HG03025 (cell line): Measurements from ENCODE around the gene ESRRB.

ENCODE experiments used
- ATAC-seq: cut with Tn5 transposase; IDR thresholded peaks from one replicate; pipeline ENCODE4 v1.9.1; 2021; ENCODE audit warnings: mild to moderate bottlenecking, moderate library complexity; ENCODE audit not compliant: unreplicated experiment, low FRiP score

The ESRRB gene

GRCh38 chr14:76396714-76397187 lies 20.8 kb downstream of the ESRRB start:
- ATAC-seq, result no peak

- ATAC-seq, result no peak
These were observed 29.7 kb downstream of the ESRRB start for GRCh38 chr14:76405627-76406026.

- no peak for ATAC-seq
These were observed 31.7 kb downstream of the ESRRB start for GRCh38 chr14:76407449-76408150.

- no peak for ATAC-seq
These were observed 32.9 kb downstream of the ESRRB start for GRCh38 chr14:76408877-76409276.

GRCh38 chr14:76412501-76412900 lies 36.6 kb downstream of the ESRRB start:
- no peak for ATAC-seq

GRCh38 chr14:76413106-76413961 lies 37.4 kb downstream of the ESRRB start:
- no peak for ATAC-seq

GRCh38 chr14:76413962-76414600 lies 38.1 kb downstream of the ESRRB start:
- ATAC-seq, result no peak

DNA sequence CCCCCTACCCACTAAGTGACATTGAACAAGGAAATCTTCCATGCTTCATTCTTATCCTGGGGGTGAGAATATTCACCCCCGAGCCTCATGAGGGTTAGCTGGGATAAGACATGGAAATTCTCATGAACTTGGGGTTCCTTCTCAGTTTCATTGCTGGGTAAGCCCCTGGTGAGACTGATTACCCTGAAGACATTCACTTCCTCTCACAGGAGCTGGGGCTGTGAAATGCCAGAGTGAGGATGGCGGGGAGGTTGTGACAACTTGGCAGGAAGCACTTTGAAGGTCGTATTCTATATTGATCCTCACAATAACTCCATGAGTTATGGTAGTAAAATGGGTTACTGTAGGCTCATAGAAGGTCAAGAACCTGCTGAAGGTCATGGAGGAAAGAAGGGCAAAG lies 43.5 kb downstream of the ESRRB start:
- no peak for ATAC-seq

DNA sequence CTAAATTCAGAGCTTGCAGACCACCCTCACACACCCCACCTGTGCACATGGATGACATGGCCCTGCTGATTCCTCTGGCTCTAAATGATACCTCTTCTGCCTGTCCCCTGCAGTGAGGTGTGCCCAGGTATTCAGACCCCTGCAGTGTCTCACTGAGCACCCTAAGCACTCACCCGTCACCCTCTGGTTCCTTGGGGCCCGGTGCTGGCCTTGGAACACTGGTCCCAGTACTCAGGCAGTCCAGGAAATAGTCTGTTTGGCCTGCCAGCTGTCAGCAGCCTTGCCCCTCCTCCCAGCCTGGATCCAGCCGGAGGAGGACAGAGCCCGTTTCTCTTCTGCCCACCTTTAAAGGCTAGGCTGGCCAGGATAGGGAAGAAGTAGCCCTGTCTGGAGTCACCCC lies 44.9 kb downstream of the ESRRB start:
- ATAC-seq, result no peak

DNA sequence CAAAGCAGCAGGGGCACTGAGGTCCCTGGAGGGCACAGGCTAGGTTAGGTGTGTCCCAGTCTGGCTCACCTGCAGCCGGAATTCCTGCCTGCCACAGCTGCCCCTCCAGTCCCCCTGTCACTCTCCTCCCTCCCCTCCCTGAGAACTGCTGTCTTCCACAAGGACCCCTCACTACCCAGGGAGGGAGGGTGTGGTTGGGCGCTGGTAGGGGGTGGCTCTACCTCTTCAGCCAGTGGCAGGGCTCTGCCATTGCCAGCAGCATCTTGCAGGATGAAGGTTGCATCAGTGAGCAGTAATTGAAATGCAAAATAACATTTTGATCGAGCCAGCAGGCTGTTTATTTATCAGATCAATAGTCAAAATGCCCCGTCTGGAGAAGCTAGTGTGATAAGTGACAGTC lies 45.7 kb downstream of the ESRRB start:
- no peak for ATAC-seq

DNA sequence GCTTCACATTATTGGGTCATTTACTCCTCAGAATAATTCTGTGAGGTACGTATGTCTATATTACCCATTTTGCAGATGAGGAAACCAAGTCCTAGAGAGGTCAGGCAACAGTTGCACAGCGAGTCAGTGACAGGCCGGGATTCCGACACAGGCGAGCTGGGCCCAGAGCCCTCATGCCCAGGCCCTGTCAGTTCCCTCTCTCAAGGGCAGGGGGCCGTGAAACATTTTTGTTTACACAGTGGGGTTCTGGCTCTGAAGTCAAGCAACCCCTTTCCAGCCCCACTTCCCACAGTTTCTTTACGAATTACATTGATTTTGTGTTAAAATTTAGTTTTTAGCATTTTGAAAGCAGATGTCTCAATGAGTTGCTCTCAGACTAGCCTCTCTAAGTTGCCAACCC lies 46.7 kb downstream of the ESRRB start:
- ATAC-seq, result no peak

GRCh38 chr14:76423534-76423933 lies 47.6 kb downstream of the ESRRB start:
- ATAC-seq, result no peak

DNA sequence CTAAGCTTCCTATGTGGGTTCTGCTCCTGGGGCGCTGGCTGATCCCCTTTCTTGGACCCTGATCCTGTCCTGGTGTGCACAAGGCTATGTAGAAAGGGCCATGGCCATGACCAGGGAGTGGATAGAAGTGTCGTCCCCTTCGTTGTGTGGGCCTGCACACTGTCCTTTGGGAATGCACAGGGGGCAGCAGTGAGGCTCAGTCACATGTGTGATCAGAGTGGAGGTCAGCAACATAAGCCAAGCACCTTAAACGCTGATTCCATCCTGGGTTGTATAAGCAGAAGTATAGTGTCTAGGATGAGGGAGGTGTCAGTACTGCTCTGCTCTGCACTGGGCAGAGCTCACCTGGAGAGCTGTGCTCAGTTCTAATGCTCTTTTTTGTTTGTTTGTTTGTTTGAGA lies 48.4 kb downstream of the ESRRB start:
- ATAC-seq, result no peak

GRCh38 chr14:76426161-76426696 lies 50.3 kb downstream of the ESRRB start:
- ATAC-seq, result no peak

- ATAC-seq, result no peak
These were observed 52.7 kb downstream of the ESRRB start for GRCh38 chr14:76428611-76429010.

DNA sequence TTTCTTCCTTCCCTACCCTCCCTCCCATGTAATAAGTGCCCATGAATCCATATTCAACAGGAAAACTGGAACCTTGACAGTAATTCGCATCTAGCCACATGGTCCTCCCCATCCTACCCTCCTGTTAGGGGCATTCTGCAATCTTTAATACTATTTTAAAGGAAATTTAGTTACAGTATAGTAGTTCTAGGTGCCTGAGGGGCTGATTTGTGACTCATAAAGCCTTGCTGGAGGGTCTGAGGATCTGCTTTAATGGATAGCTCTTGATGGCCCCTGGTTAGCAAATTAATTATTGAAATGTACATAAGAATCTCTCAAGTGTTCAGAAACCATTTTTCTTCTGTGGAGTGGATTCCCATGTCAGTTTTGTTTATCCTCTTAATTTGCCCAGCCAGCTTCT lies 54.1 kb downstream of the ESRRB start:
- ATAC-seq, result no peak

DNA sequence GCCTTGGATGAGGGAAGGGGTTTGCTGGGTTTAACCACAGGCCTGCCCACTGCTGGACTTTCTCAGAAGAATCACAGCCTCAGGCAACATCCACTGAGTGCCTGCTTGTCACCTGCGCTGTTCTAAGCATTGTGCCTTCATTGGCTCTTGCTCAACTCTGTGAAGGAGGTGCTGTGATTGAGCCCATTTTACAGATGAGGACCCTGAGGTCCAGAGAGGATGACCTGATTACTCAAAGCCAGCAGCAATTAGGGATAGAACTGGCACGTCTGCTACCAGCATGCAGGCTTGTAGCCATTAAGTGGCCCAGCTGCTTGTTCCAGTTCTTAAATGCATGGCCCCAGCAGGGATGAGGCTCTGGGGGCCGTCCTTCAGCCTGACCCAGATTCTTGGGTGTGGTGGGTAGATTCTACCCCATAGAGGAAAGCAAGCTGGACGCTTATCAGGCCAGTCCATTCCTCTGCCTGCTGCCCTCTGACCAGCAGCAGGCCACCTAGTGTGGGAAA lies 54.6 kb downstream of the ESRRB start:
- ATAC-seq, result no peak

GRCh38 chr14:76431538-76431937 lies 55.6 kb downstream of the ESRRB start:
- no peak for ATAC-seq

- ATAC-seq, result no peak
These were observed 57.2 kb downstream of the ESRRB start for GRCh38 chr14:76432827-76433752.

DNA sequence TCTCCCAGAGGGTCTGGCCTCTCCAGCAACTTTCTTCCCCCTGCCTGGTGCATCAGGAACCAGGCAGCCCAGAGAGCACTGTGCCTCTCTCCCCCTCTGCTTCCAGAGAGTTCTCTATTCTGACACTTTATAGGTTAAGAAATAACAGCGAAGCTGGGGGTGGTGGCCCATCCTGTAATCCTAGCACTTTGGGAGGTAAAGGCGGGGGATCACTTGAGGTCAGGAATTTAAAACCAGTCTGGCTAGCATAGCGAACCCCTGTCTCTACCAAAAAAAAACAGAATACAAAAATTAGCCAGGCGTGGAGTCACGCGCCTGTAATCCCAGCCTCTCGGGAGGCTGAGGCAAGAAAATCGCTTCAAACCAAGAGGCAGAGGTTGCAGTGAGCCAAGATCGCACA lies 58.3 kb downstream of the ESRRB start:
- ATAC-seq, result no peak
